Body of pancreas (tissue), 4 donors: ENCODE data around the gene ARHGEF4.

Experiments
- POLR2A ChIP-seq, 3 donors: fragments of 450-650 bp; IDR thresholded peaks; one replicate each; pipeline ENCODE4 v1.6.1; 2016; ENCODE audit warnings: antibody characterized with exemption in 3 of 3, mild to moderate bottlenecking in 2 of 3
- TF ChIP-seq, protein P1 (sequence below), 7 experiments: fragments of 450-650 bp in 4 of 7; fragments of 200-600 bp in 3 of 7; sonication (generic) in 3 of 7; IDR thresholded peaks; one replicate each; pipeline ENCODE4 v1.5.1; 2016 to 2019; ENCODE audit warnings: antibody characterized with exemption in 7 of 7

DNA sequence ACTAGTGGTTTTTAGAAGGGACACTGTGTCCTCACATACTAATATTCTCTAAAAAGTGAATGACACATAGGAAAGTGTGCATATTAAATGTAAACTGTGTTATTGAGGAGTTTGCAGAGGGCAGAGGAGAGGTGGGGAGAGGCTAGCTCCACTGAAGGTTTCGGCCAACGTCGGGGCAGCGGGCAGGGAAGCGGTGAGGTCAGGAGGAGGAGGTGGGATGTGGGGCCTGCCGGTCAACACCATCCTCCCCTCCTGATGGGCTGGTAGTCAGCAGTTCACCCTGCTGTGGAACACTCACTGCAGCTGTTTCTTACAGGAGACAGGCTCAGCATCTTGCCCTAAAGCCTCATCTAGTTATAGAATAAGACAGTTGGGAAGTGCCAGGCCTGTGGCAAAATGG lies 74.2 kb downstream of the ARHGEF4 start:
- no peak for TF ChIP-seq POLR2A (IDR thresholded peaks at IDR 0.05)
- TF ChIP-seq, protein P1, sequence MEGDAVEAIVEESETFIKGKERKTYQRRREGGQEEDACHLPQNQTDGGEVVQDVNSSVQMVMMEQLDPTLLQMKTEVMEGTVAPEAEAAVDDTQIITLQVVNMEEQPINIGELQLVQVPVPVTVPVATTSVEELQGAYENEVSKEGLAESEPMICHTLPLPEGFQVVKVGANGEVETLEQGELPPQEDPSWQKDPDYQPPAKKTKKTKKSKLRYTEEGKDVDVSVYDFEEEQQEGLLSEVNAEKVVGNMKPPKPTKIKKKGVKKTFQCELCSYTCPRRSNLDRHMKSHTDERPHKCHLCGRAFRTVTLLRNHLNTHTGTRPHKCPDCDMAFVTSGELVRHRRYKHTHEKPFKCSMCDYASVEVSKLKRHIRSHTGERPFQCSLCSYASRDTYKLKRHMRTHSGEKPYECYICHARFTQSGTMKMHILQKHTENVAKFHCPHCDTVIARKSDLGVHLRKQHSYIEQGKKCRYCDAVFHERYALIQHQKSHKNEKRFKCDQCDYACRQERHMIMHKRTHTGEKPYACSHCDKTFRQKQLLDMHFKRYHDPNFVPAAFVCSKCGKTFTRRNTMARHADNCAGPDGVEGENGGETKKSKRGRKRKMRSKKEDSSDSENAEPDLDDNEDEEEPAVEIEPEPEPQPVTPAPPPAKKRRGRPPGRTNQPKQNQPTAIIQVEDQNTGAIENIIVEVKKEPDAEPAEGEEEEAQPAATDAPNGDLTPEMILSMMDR (IDR thresholded peaks at IDR 0.05) = no peak
